Smooth muscle cell (in vitro differentiated cells): ENCODE measurements around the gene SCN4B. TPM values are rescaled to one million over a fixed set of nuclear protein-coding genes. Genes with fewer than 3 reads are reported as not detected.

Experiments used
- DNase-seq: peaks from one replicate; lab custom pipeline; 2025; ENCODE audit not compliant: unreplicated experiment; lab: John Stamatoyannopoulos, UW
- H2AFZ ChIP-seq: fragments of 200-600 bp; sonication (generic); 2 replicates; pipeline ENCODE4 v1.6.0; 2016; ENCODE audit warnings: antibody characterized with exemption, low read depth, mild to moderate bottlenecking
- H3F3A ChIP-seq: fragments of 200-600 bp; sonication (generic); 2 replicates; pipeline ENCODE4 v1.6.0; 2017; ENCODE audit warnings: antibody characterized with exemption, low read depth
- H3K27ac ChIP-seq: fragments of 200-600 bp; sonication (generic); 2 replicates; pipeline ENCODE4 v1.5.1; 2016; ENCODE audit warnings: low read depth, mild to moderate bottlenecking
- H3K27me3 ChIP-seq: fragments of 200-600 bp; sonication (generic); 2 replicates; pipeline ENCODE4 v1.6.1; 2016; ENCODE audit warnings: low read depth, mild to moderate bottlenecking
- H3K36me3 ChIP-seq: fragments of 200-600 bp; sonication (generic); 2 replicates; pipeline ENCODE4 v1.5.1; 2016; ENCODE audit warnings: low read depth
- H3K4me1 ChIP-seq: fragments of 200-600 bp; sonication (generic); 2 replicates; pipeline ENCODE4 v1.5.1; 2016; ENCODE audit warnings: low read depth
- H3K4me2 ChIP-seq: fragments of 200-600 bp; sonication (generic); 2 replicates; pipeline ENCODE4 v1.6.0; 2016; ENCODE audit warnings: mild to moderate bottlenecking
- H3K4me3 ChIP-seq: fragments of 200-600 bp; sonication (generic); 2 replicates; pipeline ENCODE4 v1.5.1; 2016; ENCODE audit warnings: mild to moderate bottlenecking
- H3K79me2 ChIP-seq: fragments of 200-600 bp; sonication (generic); 2 replicates; pipeline ENCODE4 v1.6.0; 2016; ENCODE audit warnings: low read depth, mild to moderate bottlenecking
- H3K9ac ChIP-seq: fragments of 200-600 bp; sonication (generic); 2 replicates; pipeline ENCODE4 v1.6.0; 2016; ENCODE audit warnings: low read depth
- H3K9me3 ChIP-seq: fragments of 200-600 bp; sonication (generic); replicated peaks from 2 replicates; pipeline ENCODE4 v1.5.1; 2016; ENCODE audit warnings: low read depth
- H4K20me1 ChIP-seq: fragments of 200-600 bp; sonication (generic); 2 replicates; pipeline ENCODE4 v1.6.0; 2016; ENCODE audit warnings: low read depth
- WGBS: methylation state at CpG from one replicate; pipeline ENCODE4 v1.1.7; 2016; ENCODE audit warnings: low lambda C conversion rate; 5-methylcytosine and 5-hydroxymethylcytosine counted together
- polyA plus RNA-seq: library from polyadenylated mRNA; unstranded; fragments of >200 nt; fragmentation: Nextera tagmentation; extraction: Ambion mirVana; gene quantifications from 2 replicates; pipeline ENCODE4 v1.2.1, GENCODE V29; 2016
- total RNA-seq: library from RNA; depleted of rRNA; stranded (reverse); fragments of >200 nt; gene quantifications from 2 replicates; pipeline ENCODE4 v1.2.3, GENCODE V29; 2014
- TF ChIP-seq, protein P1 (sequence below): fragments of 200-600 bp; sonication (generic); IDR thresholded peaks from 2 replicates; pipeline ENCODE4 v1.5.1; 2017; ENCODE audit warnings: borderline replicate concordance, mild to moderate bottlenecking, antibody characterized with exemption; ENCODE audit not compliant: insufficient read depth, poor library complexity, severe bottlenecking

The SCN4B gene
- total and polyA plus RNA-seq, 2 experiments from 2014 or later: not detected

DNA sequence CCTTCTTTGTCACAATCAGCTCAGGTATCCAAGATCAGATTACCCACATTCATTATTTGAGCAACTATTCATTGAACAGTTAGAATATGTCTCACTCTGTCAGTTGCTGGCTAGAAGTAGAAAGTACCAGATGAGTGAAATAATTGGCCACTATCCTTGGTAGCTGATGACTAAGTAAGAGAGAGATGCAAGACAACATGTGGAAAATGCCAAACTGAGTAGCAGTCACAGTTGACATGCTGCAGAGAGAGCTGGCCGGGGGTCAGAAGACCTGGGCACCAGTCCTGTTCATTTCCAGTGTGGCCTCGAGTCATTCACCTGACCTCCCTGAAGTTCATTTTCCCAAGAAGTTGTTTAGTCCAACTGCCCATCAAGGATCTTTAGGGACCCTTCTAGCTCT lies 43.4 kb downstream of the SCN4B start:
- H3K27ac ChIP-seq: no peak overlapping the region
- no peak overlapping the region for H3K4me3 ChIP-seq
- H3K9me3 ChIP-seq: no peaks in the 10 kb centered on the region
- no peaks in the 10 kb centered on the region for H3K27me3 ChIP-seq
- no peak overlapping the region for H3K9ac ChIP-seq
- H3F3A ChIP-seq: no peaks in the 10 kb centered on the region
- no peak for DNase-seq
- no peaks in the 10 kb centered on the region for H3K4me1 ChIP-seq
- no peaks in the 10 kb centered on the region for H3K79me2 ChIP-seq
- H3K36me3 ChIP-seq: no peaks in the 10 kb centered on the region
- no peak overlapping the region for H2AFZ ChIP-seq
- H3K4me2 ChIP-seq: no peak overlapping the region
- H4K20me1 ChIP-seq: no peaks in the 10 kb centered on the region
- WGBS: 78% methylated on average over 2 of the region's 2 CpGs
- TF ChIP-seq, protein P1, sequence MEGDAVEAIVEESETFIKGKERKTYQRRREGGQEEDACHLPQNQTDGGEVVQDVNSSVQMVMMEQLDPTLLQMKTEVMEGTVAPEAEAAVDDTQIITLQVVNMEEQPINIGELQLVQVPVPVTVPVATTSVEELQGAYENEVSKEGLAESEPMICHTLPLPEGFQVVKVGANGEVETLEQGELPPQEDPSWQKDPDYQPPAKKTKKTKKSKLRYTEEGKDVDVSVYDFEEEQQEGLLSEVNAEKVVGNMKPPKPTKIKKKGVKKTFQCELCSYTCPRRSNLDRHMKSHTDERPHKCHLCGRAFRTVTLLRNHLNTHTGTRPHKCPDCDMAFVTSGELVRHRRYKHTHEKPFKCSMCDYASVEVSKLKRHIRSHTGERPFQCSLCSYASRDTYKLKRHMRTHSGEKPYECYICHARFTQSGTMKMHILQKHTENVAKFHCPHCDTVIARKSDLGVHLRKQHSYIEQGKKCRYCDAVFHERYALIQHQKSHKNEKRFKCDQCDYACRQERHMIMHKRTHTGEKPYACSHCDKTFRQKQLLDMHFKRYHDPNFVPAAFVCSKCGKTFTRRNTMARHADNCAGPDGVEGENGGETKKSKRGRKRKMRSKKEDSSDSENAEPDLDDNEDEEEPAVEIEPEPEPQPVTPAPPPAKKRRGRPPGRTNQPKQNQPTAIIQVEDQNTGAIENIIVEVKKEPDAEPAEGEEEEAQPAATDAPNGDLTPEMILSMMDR: no peak

DNA sequence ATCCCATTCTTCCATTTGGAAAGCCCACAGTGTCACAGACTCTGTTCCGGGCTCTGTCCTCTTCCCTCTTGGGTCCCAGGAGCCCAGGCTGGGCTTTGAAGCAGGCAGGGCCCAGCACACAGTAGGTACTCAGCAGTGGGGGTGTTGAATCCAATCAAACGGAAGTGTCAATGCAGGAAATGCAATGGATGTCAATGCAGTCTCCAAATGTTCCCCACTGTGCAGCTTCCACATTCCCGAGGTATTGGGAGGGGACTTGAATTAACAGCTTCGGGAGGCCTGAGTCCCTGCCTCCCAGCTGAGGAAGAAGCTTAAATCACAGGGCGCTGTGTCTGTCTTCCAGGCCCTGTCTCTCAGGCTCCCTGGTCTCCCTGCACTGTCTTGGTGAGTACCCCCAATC lies 44.1 kb downstream of the SCN4B start:
- Histone ChIP-seq H3K9ac (no peak overlapping the region), H3K4me2 (no peak overlapping the region)

DNA sequence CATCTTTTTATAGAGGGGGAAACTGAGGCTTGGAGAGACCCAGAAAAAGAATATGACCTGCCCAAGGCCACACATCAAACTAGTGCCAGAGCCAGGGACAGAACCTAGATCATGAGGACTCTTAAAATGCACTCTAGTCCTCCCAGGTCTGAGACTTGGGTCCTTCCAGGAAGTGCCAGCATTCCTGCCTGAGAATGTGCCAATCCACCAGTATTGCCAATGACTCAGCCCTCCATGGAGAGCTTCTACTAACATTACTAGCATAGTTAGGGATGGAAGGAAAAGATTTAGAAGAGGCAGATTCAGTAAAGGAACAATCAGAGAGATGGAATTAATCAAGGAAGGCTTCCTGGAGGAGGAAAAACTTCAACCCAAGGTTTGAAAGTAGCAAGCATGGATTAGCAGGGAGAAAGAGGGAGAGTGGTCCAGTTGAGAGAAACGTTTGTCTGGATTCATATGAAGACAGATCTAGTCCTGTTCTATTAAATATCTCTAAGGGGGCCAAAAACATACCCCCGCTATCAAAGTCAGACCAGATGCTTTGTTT lies 45.8 kb downstream of the SCN4B start:
- Histone ChIP-seq H3K9ac (no peak overlapping the region), H3K36me3 (no peaks in the 10 kb centered on the region), H2AFZ (no peak overlapping the region), H3K4me2 (no peak overlapping the region), H3K27ac (no peak overlapping the region), H3K4me3 (no peak overlapping the region), H4K20me1 (no peaks in the 10 kb centered on the region), H3K4me1 (no peaks in the 10 kb centered on the region), H3K27me3 (peaks cover 4% of the 10 kb centered on the region), H3K79me2 (no peaks in the 10 kb centered on the region), H3K9me3 (no peaks in the 10 kb centered on the region), H3F3A (no peaks in the 10 kb centered on the region)
- TF ChIP-seq, protein P1: no peak
- 86% methylated on average over 2 of the region's 2 CpGs for WGBS
- no peak for DNase-seq

More for the DNA sequence above, 44.1 kb downstream of the SCN4B start:
- Histone ChIP-seq H3K79me2 (no peaks in the 10 kb centered on the region), H3K27ac (no peak overlapping the region), H3K9me3 (no peaks in the 10 kb centered on the region), H3K36me3 (no peaks in the 10 kb centered on the region), H4K20me1 (no peaks in the 10 kb centered on the region), H2AFZ (no peak overlapping the region), H3K4me1 (no peaks in the 10 kb centered on the region), H3K27me3 (peaks cover 4% of the 10 kb centered on the region), H3K4me3 (no peak overlapping the region), H3F3A (no peaks in the 10 kb centered on the region)
- TF ChIP-seq, protein P1: no peak
- no peak for DNase-seq
- 70% methylated on average over 5 of the region's 5 CpGs for WGBS

DNA sequence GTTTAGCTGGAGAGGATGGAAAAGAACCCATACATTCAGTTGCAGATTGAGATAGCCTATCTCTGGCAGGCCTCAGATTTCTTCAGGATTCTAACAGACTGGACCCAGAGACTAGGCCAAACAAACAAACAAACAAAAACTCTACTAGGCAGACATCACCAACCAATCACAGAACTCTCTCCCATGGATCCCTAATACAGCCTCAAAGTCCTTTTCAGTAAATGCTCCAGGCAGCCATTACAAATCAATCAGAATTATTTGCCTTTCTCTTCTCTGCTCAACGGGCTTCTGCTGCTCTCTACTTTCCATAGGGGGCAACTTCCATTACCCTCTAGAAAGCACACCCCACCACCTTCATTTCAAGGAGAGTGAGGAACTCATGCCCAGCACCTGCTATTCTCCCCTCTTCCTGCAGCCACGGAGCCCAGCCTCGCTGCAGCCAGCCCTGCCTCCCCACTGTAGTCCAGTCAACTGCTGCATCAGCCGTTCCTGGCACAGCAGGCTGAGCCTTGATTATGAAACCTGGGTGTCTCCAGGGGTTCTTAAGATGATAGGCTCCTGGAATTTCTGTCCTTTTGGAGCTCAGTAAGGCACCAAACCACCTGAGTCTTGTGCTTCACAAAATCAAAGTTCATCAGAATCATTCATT lies 46.8 kb downstream of the SCN4B start:
- Histone ChIP-seq H2AFZ (no peak overlapping the region), H3K4me1 (no peaks in the 10 kb centered on the region), H3K36me3 (no peaks in the 10 kb centered on the region), H3K9me3 (no peaks in the 10 kb centered on the region), H4K20me1 (no peaks in the 10 kb centered on the region), H3K79me2 (no peaks in the 10 kb centered on the region), H3K4me2 (no peak overlapping the region), H3F3A (no peaks in the 10 kb centered on the region), H3K9ac (no peak overlapping the region), H3K4me3 (no peak overlapping the region), H3K27me3 (peaks cover 4% of the 10 kb centered on the region), H3K27ac (no peak overlapping the region)
- TF ChIP-seq, protein P1: no peak
- WGBS: 81% methylated on average over 4 of the region's 4 CpGs
- DNase-seq: no peak
